Testis (tissue), 2 donors: ENCODE results near the gene TPSB2.

ENCODE experiments used
- POLR2A ChIP-seq: fragments of 450-650 bp; IDR thresholded peaks from one replicate; pipeline ENCODE4 v1.6.1; 2017; ENCODE audit warnings: antibody characterized with exemption, mild to moderate bottlenecking, moderate library complexity
- TF ChIP-seq, protein P1 (sequence below), 3 experiments: fragments of 450-650 bp in 2 of 3; fragments of 200-600 bp in 1 of 3; sonication (generic) in 1 of 3; IDR thresholded peaks; one replicate each; pipeline ENCODE4 v1.5.1; 2016 to 2019; ENCODE audit warnings: antibody characterized with exemption in 3 of 3, mild to moderate bottlenecking in 2 of 3, moderate library complexity in 1 of 3

DNA sequence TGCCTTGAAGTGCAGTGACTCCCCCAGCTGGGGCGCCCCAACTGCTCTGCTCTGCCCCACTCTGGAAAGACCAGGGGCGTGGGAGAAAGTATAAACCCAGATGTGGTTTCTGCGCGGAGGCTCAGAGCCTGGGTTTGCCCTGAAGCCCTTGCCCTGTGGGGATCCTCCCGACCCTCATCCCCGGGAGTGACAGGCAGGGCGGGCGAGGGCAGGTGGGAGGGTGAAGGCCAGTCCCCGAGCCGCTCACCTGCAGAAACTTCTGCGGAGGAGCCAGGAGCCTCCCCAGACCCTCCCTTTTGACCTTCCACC lies 29.7 kb upstream of the TPSB2 start:
- TF ChIP-seq, protein P1, sequence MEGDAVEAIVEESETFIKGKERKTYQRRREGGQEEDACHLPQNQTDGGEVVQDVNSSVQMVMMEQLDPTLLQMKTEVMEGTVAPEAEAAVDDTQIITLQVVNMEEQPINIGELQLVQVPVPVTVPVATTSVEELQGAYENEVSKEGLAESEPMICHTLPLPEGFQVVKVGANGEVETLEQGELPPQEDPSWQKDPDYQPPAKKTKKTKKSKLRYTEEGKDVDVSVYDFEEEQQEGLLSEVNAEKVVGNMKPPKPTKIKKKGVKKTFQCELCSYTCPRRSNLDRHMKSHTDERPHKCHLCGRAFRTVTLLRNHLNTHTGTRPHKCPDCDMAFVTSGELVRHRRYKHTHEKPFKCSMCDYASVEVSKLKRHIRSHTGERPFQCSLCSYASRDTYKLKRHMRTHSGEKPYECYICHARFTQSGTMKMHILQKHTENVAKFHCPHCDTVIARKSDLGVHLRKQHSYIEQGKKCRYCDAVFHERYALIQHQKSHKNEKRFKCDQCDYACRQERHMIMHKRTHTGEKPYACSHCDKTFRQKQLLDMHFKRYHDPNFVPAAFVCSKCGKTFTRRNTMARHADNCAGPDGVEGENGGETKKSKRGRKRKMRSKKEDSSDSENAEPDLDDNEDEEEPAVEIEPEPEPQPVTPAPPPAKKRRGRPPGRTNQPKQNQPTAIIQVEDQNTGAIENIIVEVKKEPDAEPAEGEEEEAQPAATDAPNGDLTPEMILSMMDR (IDR thresholded peaks at IDR 0.05): no peak
- no peak for TF ChIP-seq POLR2A
